GM12891 (cell line): ENCODE results near the gene GMPPA.

ENCODE experiments used
- DNase-seq: peaks from one replicate; pipeline ENCODE4 v3.0.0; 2011; ENCODE audit warnings: low spot score; ENCODE audit not compliant: insufficient read length
- FAIRE-seq: peaks from 2 replicates; lab custom pipeline; 2011; peaks lifted over from hg19 to GRCh38; lab: Jason Lieb, UNC
- PAX5 ChIP-seq: IDR thresholded peaks from 2 replicates; pipeline ENCODE4 v1.6.1; 2011; ENCODE audit warnings: low read length, moderate library complexity, mild to moderate bottlenecking; ENCODE audit not compliant: insufficient read depth, severe bottlenecking
- POLR2A ChIP-seq: IDR thresholded peaks from 2 replicates; pipeline ENCODE4 v1.6.1; 2011; ENCODE audit warnings: low read depth, low read length, control low read depth
- POLR2AphosphoS5 ChIP-seq: IDR thresholded peaks from 2 replicates; pipeline ENCODE4 v1.6.1; 2011; ENCODE audit warnings: low read depth, low read length, control low read depth
- POU2F2 ChIP-seq: IDR thresholded peaks from 2 replicates; pipeline ENCODE4 v1.6.1; 2011; ENCODE audit warnings: low read depth, mild to moderate bottlenecking, control low read depth, low read length, moderate library complexity
- SPI1 ChIP-seq: IDR thresholded peaks from 2 replicates; pipeline ENCODE4 v1.6.1; 2011; ENCODE audit warnings: low read depth, low read length, control low read depth
- TAF1 ChIP-seq: IDR thresholded peaks from 2 replicates; pipeline ENCODE4 v1.6.1; 2011; ENCODE audit warnings: low read depth, low read length, control low read depth

GMPPA gene

GRCh38 chr2:219467736-219468075 is 31.0 kb upstream of the GMPPA start:
- TF ChIP-seq TAF1, result no peak
- no peak for TF ChIP-seq PAX5
- TF ChIP-seq POLR2A, result no peak
- no peak for TF ChIP-seq POLR2AphosphoS5
- TF ChIP-seq SPI1, result no peak
- TF ChIP-seq POU2F2, result no peak
- DNase-seq (no peak), FAIRE-seq (no peak)

GRCh38 chr2:219468410-219469185 is 30.1 kb upstream of the GMPPA start:
- TF ChIP-seq POLR2AphosphoS5 (no peak), TAF1 (no peak), POU2F2 (no peak), SPI1 (no peak), PAX5 (no peak), POLR2A (no peak)
- no peak for DNase-seq
- FAIRE-seq, result no peak

GRCh38 chr2:219469186-219469724 is 29.4 kb upstream of the GMPPA start:
- FAIRE-seq (no peak), DNase-seq (no peak)
- TF ChIP-seq POLR2A, result no peak
- no peak for TF ChIP-seq PAX5
- no peak for TF ChIP-seq POU2F2
- no peak for TF ChIP-seq TAF1
- TF ChIP-seq SPI1, result no peak
- TF ChIP-seq POLR2AphosphoS5, result no peak

GRCh38 chr2:219470429-219470828 is 28.3 kb upstream of the GMPPA start:
- FAIRE-seq, result no peak
- DNase-seq, result no peak
- TF ChIP-seq POLR2A (no peak), TAF1 (no peak), POU2F2 (no peak), PAX5 (no peak), SPI1 (no peak), POLR2AphosphoS5 (no peak)

- FAIRE-seq, result no peak
- TF ChIP-seq POU2F2 (no peak), POLR2AphosphoS5 (no peak), TAF1 (no peak), POLR2A (no peak), PAX5 (no peak), SPI1 (no peak)
Observed at GRCh38 chr2:219471476-219472371, 27.0 kb upstream of the GMPPA start.

GRCh38 chr2:219472629-219473187 is 26.0 kb upstream of the GMPPA start:
- TF ChIP-seq POLR2AphosphoS5 (no peak), PAX5 (no peak), TAF1 (no peak), POLR2A (no peak), SPI1 (no peak), POU2F2 (no peak)
- DNase-seq (no peak), FAIRE-seq (no peak)

More at GRCh38 chr2:219471476-219472371, 27.0 kb upstream of the GMPPA start:
- no peak for DNase-seq

- TF ChIP-seq SPI1 (no peak), POLR2AphosphoS5 (no peak), TAF1 (no peak), PAX5 (no peak), POU2F2 (no peak), POLR2A (no peak)
- DNase-seq (no peak), FAIRE-seq (no peak)
Observed at GRCh38 chr2:219473511-219473910, 25.2 kb upstream of the GMPPA start.

GRCh38 chr2:219474285-219475060 is 24.2 kb upstream of the GMPPA start:
- DNase-seq (no peak), FAIRE-seq (no peak)
- TF ChIP-seq POLR2AphosphoS5 (no peak), SPI1 (no peak), POU2F2 (no peak), PAX5 (no peak), TAF1 (no peak), POLR2A (no peak)

- DNase-seq, result no peak
- no peak for TF ChIP-seq SPI1
- no peak for TF ChIP-seq PAX5
- TF ChIP-seq POLR2A, result no peak
- no peak for TF ChIP-seq POU2F2
- FAIRE-seq, result no peak
Observed at GRCh38 chr2:219475278-219475677, 23.4 kb upstream of the GMPPA start.
